Ovary (tissue), 10 donors: ENCODE data around the gene PYGB. TPM values are rescaled to one million over a fixed set of nuclear protein-coding genes. Genes with fewer than 3 reads are reported as not detected.

Experiments
- DNase-seq, 5 donors: peaks; one replicate each; pipeline ENCODE4 v3.0.0-alpha.2; 2019 to 2020
- H3K27ac ChIP-seq, 2 donors: fragments of 200-600 bp; one replicate each; pipeline versions ENCODE4 v1.5.1 to v1.8.0; 2019 to 2022
- H3K27me3 ChIP-seq: fragments of 200-600 bp; one replicate; pipeline ENCODE4 v1.8.0; 2022
- H3K36me3 ChIP-seq: fragments of 200-600 bp; sonication (generic); one replicate; pipeline ENCODE4 v1.5.1; 2019
- H3K4me1 ChIP-seq: one replicate; pipeline ENCODE4 v1.8.1; 2013; ENCODE audit warnings: mild to moderate bottlenecking, moderate library complexity; ENCODE audit not compliant: insufficient read depth
- H3K4me3 ChIP-seq: fragments of 200-600 bp; sonication (generic); one replicate; pipeline ENCODE4 v1.5.1; 2017
- H3K9me3 ChIP-seq, 2 donors: fragments of 200-600 bp in 1 of 2; sonication (generic) in 1 of 2; one replicate each; pipeline versions ENCODE4 v1.5.1 to v1.8.1; 2013 to 2019; ENCODE audit warnings: mild to moderate bottlenecking in 1 of 2, moderate library complexity in 1 of 2
- EP300 ChIP-seq: sonication (generic); formaldehyde crosslinking; IDR thresholded peaks from one replicate; pipeline ENCODE4 v1.6.1; 2017; ENCODE audit warnings: antibody characterized with exemption
- POLR2A ChIP-seq: fragments of 450-650 bp; IDR thresholded peaks from one replicate; pipeline ENCODE4 v1.6.1; 2017; ENCODE audit warnings: antibody characterized with exemption, mild to moderate bottlenecking, moderate library complexity
- whole genome bisulfite sequencing, 3 donors: extraction: QIAGEN DNeasy Blood & Tissue Kit in 1 of 3; methylation state at CpG; one replicate each; pipeline versions ENCODE4 v1.1.5 to v1.1.7; 2013 to 2017; 5-methylcytosine and 5-hydroxymethylcytosine counted together
- intact Hi-C, 4 donors: fragments of 100-400 bp; cut with DNase I; formaldehyde crosslinking; loops; one replicate each; pipeline versions ENCODE4 v1.11.0 to v1.15.1; 2022 to 2023
- long read RNA-seq, 3 donors: library from polyadenylated mRNA in 2 of 3; unstranded in 2 of 3; transcript quantifications; one replicate each; pipeline ENCODE4 v2.0.0 and lab custom pipeline, GENCODE V29; 2021 to 2026
- polyA plus RNA-seq, 2 donors: library from polyadenylated mRNA; stranded (reverse); fragments of 200-250 nt in 1 of 2; fragments of 350-450 nt in 1 of 2; fragmentation: Illumina TruSeq in 1 of 2; extraction: RNeasy Lipid Tissue Mini Kit (QIAGEN cat#74804) in 1 of 2; gene quantifications; one replicate each; pipeline ENCODE4 v1.2.3, GENCODE V29; 2013 to 2014
- total RNA-seq, 7 donors: library from RNA; depleted of rRNA in 2 of 7; stranded (reverse); fragments of >200 nt in 2 of 7; fragmentation: NEBNext Ultra II Directional in 3 of 7; extraction: Animal tissue kit (Norgen Biotek cat#: 25700) in 3 of 7; gene quantifications; one replicate each; pipeline versions ENCODE4 v1.1.0 to v1.2.4, GENCODE V29; 2016 to 2023
- TF ChIP-seq, protein P1 (sequence below), 3 donors: fragments of 450-650 bp in 2 of 3; fragments of 200-600 bp in 1 of 3; IDR thresholded peaks; one replicate each; pipeline versions ENCODE4 v1.5.1 to v1.8.0; 2016 to 2022; ENCODE audit warnings: antibody characterized with exemption in 3 of 3, mild to moderate bottlenecking in 1 of 3
- donor health status: DM: no; HTN: no; CAD: no; lungs with moderate emphysema.
- donor health status: DM: no; HTN: no; CAD: no.
- donor health status: Bipolar disorder and iron deficiency.
- donor health status: DM: yes; HTN: yes; CAD: no.
- donor health status: DM: no; HTN: no; CAD: no.
- donor health status: DM: yes; HTN: yes; CAD: no.

Gene PYGB
- total RNA-seq, result 10 to 100 TPM; 24.2 to 54.2 (median 52.2) TPM
- polyA plus RNA-seq, result 10 to 100 TPM; 23.1 to 27.3 TPM
- long read RNA-seq, donor 1, full-length matches to known transcripts, result 89 of 144 reads
- long read RNA-seq, donor 1, partial matches to known transcripts, result 29 of 144 reads
- long read RNA-seq, donor 1, other reads (novel, unspliced or antisense), result 26 of 144 reads
- long read RNA-seq, donor 2, full-length matches to known transcripts, result 8 of 124 reads
- long read RNA-seq, donor 2, partial matches to known transcripts, result 82 of 124 reads
- long read RNA-seq, donor 2, other reads (novel, unspliced or antisense), result 34 of 124 reads
- long read RNA-seq, donor 3, full-length matches to known transcripts, result 128 of 178 reads
- long read RNA-seq, donor 3, partial matches to known transcripts, result 44 of 178 reads
- long read RNA-seq, donor 3, other reads (novel, unspliced or antisense), result 6 of 178 reads

DNA sequence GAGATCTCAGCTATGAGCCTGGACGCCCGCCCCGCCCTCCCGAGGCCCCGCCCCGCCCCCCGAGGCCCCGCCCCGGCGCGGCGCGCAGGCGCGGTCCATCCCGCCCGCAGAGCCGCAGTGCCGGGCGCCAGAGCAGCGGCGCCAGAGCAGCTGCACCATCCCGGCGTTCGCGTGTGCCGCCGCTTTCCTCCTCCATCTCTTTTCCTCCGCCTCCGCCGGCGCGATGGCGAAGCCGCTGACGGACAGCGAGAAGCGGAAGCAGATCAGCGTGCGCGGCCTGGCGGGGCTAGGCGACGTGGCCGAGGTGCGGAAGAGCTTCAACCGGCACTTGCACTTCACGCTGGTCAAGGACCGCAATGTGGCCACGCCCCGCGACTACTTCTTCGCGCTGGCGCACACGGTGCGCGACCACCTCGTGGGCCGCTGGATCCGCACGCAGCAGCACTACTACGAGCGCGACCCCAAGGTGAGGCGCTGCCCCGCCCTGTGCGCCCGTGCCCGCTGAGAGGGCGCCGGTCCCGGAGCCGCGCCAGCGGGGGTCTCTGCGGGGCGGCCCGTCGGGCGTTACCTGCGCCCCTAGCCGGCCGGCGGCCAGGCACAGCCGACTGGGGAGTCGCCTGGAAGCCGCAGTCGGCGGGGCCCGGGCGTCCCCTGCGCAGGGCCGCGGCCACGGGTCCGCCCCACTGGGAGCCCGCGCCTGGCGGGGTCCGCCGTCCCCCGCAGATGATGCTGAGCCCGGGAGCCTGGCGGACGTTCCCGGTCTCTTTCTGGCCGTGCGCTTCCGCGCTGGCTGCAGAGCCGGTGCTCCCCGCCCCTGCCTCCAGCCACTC lies at the start of gene PYGB:
Gene PYGB, plus strand, starts transcription at position 130 of the 830 bp plus-strand sequence. Its CDS starts 94 bp downstream, at position 224.
- peak; percentile 71 for TF ChIP-seq POLR2A
- TF ChIP-seq, protein P1, sequence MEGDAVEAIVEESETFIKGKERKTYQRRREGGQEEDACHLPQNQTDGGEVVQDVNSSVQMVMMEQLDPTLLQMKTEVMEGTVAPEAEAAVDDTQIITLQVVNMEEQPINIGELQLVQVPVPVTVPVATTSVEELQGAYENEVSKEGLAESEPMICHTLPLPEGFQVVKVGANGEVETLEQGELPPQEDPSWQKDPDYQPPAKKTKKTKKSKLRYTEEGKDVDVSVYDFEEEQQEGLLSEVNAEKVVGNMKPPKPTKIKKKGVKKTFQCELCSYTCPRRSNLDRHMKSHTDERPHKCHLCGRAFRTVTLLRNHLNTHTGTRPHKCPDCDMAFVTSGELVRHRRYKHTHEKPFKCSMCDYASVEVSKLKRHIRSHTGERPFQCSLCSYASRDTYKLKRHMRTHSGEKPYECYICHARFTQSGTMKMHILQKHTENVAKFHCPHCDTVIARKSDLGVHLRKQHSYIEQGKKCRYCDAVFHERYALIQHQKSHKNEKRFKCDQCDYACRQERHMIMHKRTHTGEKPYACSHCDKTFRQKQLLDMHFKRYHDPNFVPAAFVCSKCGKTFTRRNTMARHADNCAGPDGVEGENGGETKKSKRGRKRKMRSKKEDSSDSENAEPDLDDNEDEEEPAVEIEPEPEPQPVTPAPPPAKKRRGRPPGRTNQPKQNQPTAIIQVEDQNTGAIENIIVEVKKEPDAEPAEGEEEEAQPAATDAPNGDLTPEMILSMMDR (IDR thresholded peaks at IDR 0.05), result peak in 1 of 3 donors; percentile 11
- no peak for TF ChIP-seq EP300
- H3K9me3 ChIP-seq, result no peaks in the 10 kb centered on the region
- H3K4me1 ChIP-seq, result peaks cover 5% of the 10 kb centered on the region
- no peaks in the 10 kb centered on the region for H3K36me3 ChIP-seq
- 1% methylated on average over 36 to 113 of the region's 113 CpGs for WGBS, 3 donors
- peak within 1 kb of the TSS; percentile 65 to 78 for H3K27ac ChIP-seq
- peak within 1 kb of the TSS; percentile 51 for H3K4me3 ChIP-seq
- intact Hi-C loops, result loop anchor here in 3 of 4 donors (5.0 to 10.0 kb wide), 3 partner anchors 51 to 57 kb away; partner anchors contain the start of gene ENTPD6 (in 2 of the 3)
- H3K27me3 ChIP-seq, result no peaks in the 10 kb centered on the region
- DNase-seq, result peak; percentile 71 to 86 (median 78)

DNA sequence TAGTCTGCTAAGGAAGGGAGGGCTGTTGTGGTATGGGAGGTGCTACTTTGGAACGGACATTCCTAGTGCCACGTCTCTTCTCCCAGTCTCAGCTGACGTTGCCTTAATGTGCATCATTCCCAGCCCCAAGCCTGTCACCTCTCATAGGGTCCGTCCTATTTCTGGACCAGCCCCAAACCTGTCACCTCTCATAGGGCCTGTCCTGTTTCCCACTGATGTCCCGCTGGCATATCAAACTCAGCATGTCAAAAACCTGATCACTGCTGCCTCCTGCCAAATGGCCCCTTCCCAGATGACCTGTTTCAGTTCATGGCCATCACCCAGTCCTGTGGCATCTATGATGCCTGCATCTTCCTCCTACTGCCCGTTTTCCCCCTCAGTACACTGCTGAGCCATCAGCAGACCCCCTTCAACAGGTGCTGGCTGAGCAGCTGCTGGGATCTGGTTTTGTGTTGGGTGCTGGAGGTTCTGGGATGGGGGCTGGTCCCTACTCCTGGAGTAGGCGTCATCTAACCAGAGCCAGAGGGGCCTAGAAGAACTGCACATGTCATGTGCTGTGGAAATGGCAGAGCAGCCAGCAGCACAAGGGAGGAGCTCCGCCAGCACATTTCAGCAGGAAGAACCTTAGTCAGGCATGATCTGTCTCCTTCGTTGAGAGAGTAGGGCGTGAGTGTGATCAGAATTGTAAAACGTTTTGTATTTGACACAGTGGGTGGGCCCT lies 49.1 kb upstream of the PYGB start:
- TF ChIP-seq, protein P1 (IDR thresholded peaks at IDR 0.05), result no peak
- TF ChIP-seq POLR2A (no peak), EP300 (no peak)
- Histone ChIP-seq H3K9me3 (no peaks in the 10 kb centered on the region), H3K36me3 (no peaks in the 10 kb centered on the region), H3K27ac (no peak overlapping the region), H3K4me1 (peaks cover 8% of the 10 kb centered on the region), H3K4me3 (no peak overlapping the region), H3K27me3 (no peaks in the 10 kb centered on the region)
- 73 to 77% (median 74%) methylated on average over 10 to 11 of the region's 11 CpGs for WGBS, 3 donors
- intact Hi-C loops, result loop anchor here in 3 of 4 donors (5.0 to 10.0 kb wide), 4 partner anchors 46 to 204 kb away; partner anchors contain the start of genes ABHD12 (in 3 of the 3), PYGB (in 2 of the 3) and APMAP (in 1 of the 3)
- no peak for DNase-seq

DNA sequence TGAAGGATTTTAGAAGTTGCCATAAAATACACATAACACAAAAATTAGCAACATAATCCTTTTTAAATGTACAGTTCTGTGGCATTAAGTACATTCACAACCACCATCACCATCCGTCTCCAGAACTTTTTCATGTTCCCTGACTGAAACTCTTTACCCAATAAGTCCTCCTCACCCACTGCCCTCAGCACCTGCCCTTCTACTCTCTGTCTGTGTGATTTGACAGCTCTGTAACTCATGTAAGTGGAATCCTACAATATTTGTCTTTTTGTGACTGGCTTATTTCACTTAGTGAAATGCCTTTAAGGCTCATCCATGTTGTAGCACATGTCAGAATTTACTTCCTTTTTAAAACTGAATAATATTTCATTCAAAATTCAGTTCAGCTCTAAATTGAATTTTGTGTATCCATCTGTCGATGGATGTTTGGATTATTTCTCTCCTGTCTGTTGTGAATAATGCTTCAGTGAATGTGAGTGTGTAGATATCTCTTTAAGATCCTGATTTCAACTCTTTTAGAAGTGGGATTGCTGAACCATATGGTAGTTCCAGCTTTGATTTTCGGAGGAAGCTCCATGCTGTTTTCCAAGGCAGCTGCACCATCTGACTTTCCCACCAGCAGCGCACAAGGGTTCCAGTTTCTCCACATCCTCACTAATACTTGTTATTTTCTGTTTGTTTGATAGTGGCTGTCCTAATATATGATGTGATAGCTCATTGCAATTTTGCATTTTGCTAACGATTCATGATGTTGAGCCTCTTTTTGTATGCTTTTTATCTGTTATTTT lies 48.2 kb upstream of the PYGB start:
- DNase-seq, result no peak
- 57 to 66% (median 64%) methylated on average over 5 of the region's 5 CpGs for WGBS, 3 donors
- no peaks in the 10 kb centered on the region for H3K9me3 ChIP-seq
- H3K27me3 ChIP-seq, result no peaks in the 10 kb centered on the region
- H3K36me3 ChIP-seq, result no peaks in the 10 kb centered on the region
- no peak overlapping the region for H3K27ac ChIP-seq
- TF ChIP-seq POLR2A (no peak), EP300 (no peak)
- TF ChIP-seq, protein P1 (IDR thresholded peaks at IDR 0.05), result no peak
- intact Hi-C loops, result loop anchor here in 3 of 4 donors (5.0 to 10.0 kb wide), 4 partner anchors 45 to 205 kb away; partner anchors contain the start of genes ABHD12 (in 3 of the 3), PYGB (in 2 of the 3) and APMAP (in 1 of the 3)
- H3K4me1 ChIP-seq, result peaks cover 6% of the 10 kb centered on the region
- H3K4me3 ChIP-seq, result no peak overlapping the region
